AG10803 (cell line): ENCODE measurements around the gene KCNQ1.

Experiments used
- DNase-seq: peaks from one replicate; pipeline ENCODE4 v3.0.0; 2010; ENCODE audit warnings: low read depth
- H3K4me3 ChIP-seq: 2 replicates; pipeline ENCODE4 v1.5.1; 2011; ENCODE audit warnings: mild to moderate bottlenecking, low read length, control low read depth
- CTCF ChIP-seq: conservative IDR thresholded peaks from 2 replicates; pipeline ENCODE4 v1.5.1; 2011; ENCODE audit warnings: mild to moderate bottlenecking, low read length, control low read depth, inconsistent platforms

KCNQ1 gene

DNA sequence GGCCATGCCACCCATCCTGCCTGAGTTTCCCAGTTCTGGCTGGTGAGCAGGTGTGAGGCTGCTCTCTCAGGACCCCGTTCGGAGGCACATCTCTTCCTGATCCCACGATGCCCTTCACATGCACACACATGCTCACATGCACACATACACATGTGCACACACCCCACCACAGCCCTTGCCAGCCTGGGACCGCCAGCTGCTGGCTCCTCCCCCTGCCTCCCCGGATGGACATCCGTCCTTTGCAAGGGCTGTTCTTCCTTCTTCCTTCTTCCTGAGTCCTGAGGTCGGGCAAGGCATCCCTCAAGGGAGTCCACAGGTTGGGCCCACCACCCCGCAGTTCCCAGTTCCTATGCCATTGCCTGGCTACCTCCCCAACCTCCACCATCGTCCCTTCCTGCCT, 451.2 kb downstream of the KCNQ1 start:
- no peak for DNase-seq
- no peak for TF ChIP-seq CTCF
- no peak overlapping the region for H3K4me3 ChIP-seq

GRCh38 chr11:2897048-2897447, 452.2 kb downstream of the KCNQ1 start:
- DNase-seq, result no peak
- H3K4me3 ChIP-seq, result no peak overlapping the region
- no peak for TF ChIP-seq CTCF

DNA sequence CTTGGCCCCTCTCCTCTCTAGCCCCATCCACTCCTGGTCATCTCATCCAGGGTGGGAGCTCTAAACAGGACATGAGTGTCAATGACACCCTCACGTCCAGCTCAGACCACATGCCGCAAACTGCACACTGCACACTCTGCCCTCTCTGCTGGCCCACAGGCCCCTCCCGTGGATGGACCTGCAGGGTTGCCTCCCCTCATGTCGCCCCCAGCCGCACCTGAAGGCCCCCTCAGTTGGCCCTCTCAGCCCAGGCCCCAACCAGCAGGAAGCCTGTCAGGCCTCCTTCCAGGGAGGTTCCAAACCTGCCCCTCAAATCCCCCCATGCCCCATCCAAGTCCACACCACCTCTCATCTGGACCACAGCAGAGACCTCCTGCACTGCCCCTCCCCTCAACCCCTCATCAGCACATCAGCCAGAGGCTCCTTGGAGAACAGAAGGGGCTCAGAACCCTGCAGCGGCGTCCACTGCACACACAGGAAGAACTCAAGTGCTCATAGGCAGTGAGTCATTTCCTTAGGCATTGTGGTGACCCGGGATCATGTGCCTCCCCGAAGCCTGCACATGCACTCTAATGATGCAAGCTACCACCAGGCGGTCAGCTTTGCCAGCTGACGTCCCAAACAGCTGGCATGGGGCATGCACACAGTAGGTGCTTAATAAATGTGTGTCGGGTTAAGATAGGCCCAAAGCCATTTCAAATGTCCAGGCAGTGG, 453.7 kb downstream of the KCNQ1 start:
- DNase-seq, result peak; percentile 86
- H3K4me3 ChIP-seq, result no peak overlapping the region
- TF ChIP-seq CTCF, result no peak
